ENCODE results near the gene HAUS3. TPM values are rescaled to one million over a fixed set of nuclear protein-coding genes. Genes with fewer than 3 reads are reported as not detected.
A peak's percentile ranks its signal among the peaks of the same experiment; 100 is the strongest.

Gene HAUS3
- total and polyA plus RNA-seq, 4 donors = 5.6 to 21.0 (median 12.1) TPM

DNA sequence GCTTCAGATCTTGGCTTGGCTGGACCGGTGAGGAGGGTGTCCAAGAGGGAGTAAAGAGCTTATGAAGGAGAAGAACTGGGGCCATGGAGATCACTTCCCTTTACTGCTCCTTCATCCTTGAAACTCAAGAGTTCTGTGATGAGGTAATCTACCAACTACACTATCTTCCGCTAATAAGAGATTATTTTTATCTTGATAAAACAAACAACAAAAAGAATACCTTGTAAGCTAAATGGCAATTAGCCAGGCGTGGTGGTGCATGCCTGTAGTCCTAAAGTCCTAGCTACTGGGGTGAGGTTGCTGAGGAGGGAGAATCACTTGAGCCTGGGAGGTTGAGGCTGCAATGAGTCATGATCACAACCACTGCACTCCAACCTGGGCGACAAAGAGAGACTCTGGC, 47.4 kb downstream of the HAUS3 start:
- no peaks in the 10 kb centered on the region for H3K27me3 ChIP-seq (ENCODE audit: control insufficient read depth in 3 of 3, insufficient read depth in 3 of 3, low read length in 2 of 3)
- no peak overlapping the region for H3K9ac ChIP-seq (ENCODE audit: insufficient read depth in 1 of 2, low read length in 2 of 2)
- H3K4me1 ChIP-seq (ENCODE audit: control insufficient read depth in 5 of 5, insufficient read depth in 5 of 5, low read length in 5 of 5) = no peaks in the 10 kb centered on the region
- no peak for ATAC-seq (ENCODE audit: insufficient read depth, low FRiP score)
- DNase-seq = no peak
- TF ChIP-seq, protein P1, sequence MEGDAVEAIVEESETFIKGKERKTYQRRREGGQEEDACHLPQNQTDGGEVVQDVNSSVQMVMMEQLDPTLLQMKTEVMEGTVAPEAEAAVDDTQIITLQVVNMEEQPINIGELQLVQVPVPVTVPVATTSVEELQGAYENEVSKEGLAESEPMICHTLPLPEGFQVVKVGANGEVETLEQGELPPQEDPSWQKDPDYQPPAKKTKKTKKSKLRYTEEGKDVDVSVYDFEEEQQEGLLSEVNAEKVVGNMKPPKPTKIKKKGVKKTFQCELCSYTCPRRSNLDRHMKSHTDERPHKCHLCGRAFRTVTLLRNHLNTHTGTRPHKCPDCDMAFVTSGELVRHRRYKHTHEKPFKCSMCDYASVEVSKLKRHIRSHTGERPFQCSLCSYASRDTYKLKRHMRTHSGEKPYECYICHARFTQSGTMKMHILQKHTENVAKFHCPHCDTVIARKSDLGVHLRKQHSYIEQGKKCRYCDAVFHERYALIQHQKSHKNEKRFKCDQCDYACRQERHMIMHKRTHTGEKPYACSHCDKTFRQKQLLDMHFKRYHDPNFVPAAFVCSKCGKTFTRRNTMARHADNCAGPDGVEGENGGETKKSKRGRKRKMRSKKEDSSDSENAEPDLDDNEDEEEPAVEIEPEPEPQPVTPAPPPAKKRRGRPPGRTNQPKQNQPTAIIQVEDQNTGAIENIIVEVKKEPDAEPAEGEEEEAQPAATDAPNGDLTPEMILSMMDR (IDR thresholded peaks at IDR 0.05; ENCODE audit: control extremely low read depth, extremely low read depth) = no peak
- H3K36me3 ChIP-seq (ENCODE audit: control insufficient read depth in 4 of 4, insufficient read depth in 4 of 4, low read length in 4 of 4) = peaks cover 0 to 2% (median 0%) of the 10 kb centered on the region in 4 donors
- WGBS, 2 donors = 79 to 86% methylated on average over 4 of the region's 4 CpGs
- H3K9me3 ChIP-seq (ENCODE audit: control insufficient read depth in 4 of 4, insufficient read depth in 3 of 4, low read length in 3 of 4) = no peaks in the 10 kb centered on the region
- no peak overlapping the region for H3K4me3 ChIP-seq
- no peak overlapping the region for H3K27ac ChIP-seq (ENCODE audit: low read depth in 1 of 2, low read length in 1 of 2)

DNA sequence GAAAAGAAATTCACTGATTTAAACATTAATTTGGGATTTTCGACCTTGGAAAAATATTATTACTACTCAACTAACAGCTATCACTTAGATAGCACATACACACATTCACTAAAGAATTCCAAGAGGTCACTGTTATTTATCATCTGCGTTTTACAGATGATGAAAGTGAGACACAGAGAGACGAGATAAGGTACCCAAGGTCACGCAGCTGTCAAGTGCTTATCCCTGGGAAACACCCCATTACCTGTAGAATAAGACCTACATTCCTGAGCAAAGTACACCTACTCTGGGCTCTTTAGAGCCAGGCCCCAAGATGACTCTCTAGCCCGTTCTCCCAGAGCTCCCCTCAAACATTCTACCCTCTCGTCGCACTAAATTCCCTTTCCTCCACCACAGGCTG, 48.6 kb downstream of the HAUS3 start:
- DNase-seq (no peak), ATAC-seq (ENCODE audit: insufficient read depth, low FRiP score) (no peak)
- no peak overlapping the region for H3K27ac ChIP-seq (ENCODE audit: low read depth in 1 of 2, low read length in 1 of 2)
- TF ChIP-seq, protein P1 (IDR thresholded peaks at IDR 0.05; ENCODE audit: control extremely low read depth, extremely low read depth) = no peak
- 72 to 83% methylated on average over 7 of the region's 7 CpGs for WGBS, 2 donors
- peaks cover 0 to 2% (median 0%) of the 10 kb centered on the region in 4 donors for H3K36me3 ChIP-seq (ENCODE audit: control insufficient read depth in 4 of 4, insufficient read depth in 4 of 4, low read length in 4 of 4)
- H3K27me3 ChIP-seq (ENCODE audit: control insufficient read depth in 3 of 3, insufficient read depth in 3 of 3, low read length in 2 of 3) = no peaks in the 10 kb centered on the region
- no peaks in the 10 kb centered on the region for H3K4me1 ChIP-seq (ENCODE audit: control insufficient read depth in 5 of 5, insufficient read depth in 5 of 5, low read length in 5 of 5)
- H3K4me3 ChIP-seq = no peak overlapping the region
- H3K9me3 ChIP-seq (ENCODE audit: control insufficient read depth in 4 of 4, insufficient read depth in 3 of 4, low read length in 3 of 4) = no peaks in the 10 kb centered on the region
- no peak overlapping the region for H3K9ac ChIP-seq (ENCODE audit: insufficient read depth in 1 of 2, low read length in 2 of 2)

DNA sequence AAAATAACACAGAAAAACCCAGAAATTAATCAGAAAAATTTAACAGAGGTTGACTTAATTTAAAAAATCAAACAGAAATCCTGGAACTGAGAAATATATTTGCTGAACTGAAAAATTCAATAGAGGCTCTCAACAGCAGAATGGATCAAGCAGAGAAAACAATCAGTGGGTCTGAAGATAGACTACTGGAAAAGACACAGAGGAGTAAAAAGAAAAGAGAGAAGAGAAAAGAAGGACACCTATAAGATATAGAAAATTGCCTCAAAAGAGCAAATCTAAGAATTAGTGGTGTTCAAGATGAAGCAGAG, 55.1 kb downstream of the HAUS3 start:
- H3K27ac ChIP-seq (ENCODE audit: low read depth in 1 of 2, low read length in 1 of 2) = no peak overlapping the region
- ATAC-seq (ENCODE audit: insufficient read depth, low FRiP score) = no peak
- no peaks in the 10 kb centered on the region for H3K27me3 ChIP-seq (ENCODE audit: control insufficient read depth in 3 of 3, insufficient read depth in 3 of 3, low read length in 2 of 3)
- no peak overlapping the region for H3K9ac ChIP-seq (ENCODE audit: insufficient read depth in 1 of 2, low read length in 2 of 2)
- DNase-seq = no peak
- peaks cover 0 to 3% (median 0%) of the 10 kb centered on the region in 4 donors for H3K9me3 ChIP-seq (ENCODE audit: control insufficient read depth in 4 of 4, insufficient read depth in 3 of 4, low read length in 3 of 4)
- no peaks in the 10 kb centered on the region for H3K36me3 ChIP-seq (ENCODE audit: control insufficient read depth in 4 of 4, insufficient read depth in 4 of 4, low read length in 4 of 4)
- H3K4me1 ChIP-seq (ENCODE audit: control insufficient read depth in 5 of 5, insufficient read depth in 5 of 5, low read length in 5 of 5) = no peaks in the 10 kb centered on the region
- no peak overlapping the region for H3K4me3 ChIP-seq
- TF ChIP-seq, protein P1 (IDR thresholded peaks at IDR 0.05; ENCODE audit: control extremely low read depth, extremely low read depth) = no peak

DNA sequence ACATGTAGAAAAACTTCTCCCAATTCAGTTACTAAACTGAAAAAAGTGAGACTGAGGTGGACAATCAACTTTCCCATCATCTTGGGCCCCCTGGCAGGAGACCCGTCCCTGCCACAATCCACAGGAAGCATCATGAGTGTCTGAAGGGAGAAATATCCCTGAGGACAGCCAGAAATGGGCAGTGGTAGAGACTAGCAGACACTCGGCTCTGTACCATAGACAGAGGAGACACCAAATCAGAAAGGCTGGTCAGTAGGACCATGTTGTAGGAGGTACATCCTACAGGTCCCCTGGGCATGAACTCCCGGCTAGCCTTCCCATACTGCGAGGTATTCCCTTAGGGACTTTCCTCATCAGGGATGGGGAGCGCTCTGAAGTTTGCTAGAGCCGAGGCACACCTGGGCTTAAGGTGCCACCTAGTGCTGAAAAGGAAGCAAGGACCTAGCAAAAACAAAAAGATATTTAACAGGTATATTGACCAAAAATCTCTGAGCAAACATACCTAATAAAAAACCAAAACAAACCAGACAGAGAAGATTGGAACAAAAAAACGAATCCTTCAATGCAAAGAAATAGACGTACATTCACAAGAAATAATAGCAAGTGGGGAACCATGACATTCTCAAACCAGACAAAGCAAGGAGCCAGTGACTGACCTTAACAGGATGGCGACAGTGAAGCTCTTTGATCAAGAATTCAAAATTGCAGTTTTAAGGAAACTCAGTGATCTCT, 55.6 kb downstream of the HAUS3 start:
- H3K36me3 ChIP-seq (ENCODE audit: control insufficient read depth in 4 of 4, insufficient read depth in 4 of 4, low read length in 4 of 4) = no peaks in the 10 kb centered on the region
- no peaks in the 10 kb centered on the region for H3K4me1 ChIP-seq (ENCODE audit: control insufficient read depth in 5 of 5, insufficient read depth in 5 of 5, low read length in 5 of 5)
- no peak overlapping the region for H3K9ac ChIP-seq (ENCODE audit: insufficient read depth in 1 of 2, low read length in 2 of 2)
- no peak overlapping the region for H3K27ac ChIP-seq (ENCODE audit: low read depth in 1 of 2, low read length in 1 of 2)
- H3K9me3 ChIP-seq (ENCODE audit: control insufficient read depth in 4 of 4, insufficient read depth in 3 of 4, low read length in 3 of 4) = peaks cover 0 to 3% (median 0%) of the 10 kb centered on the region in 4 donors
- TF ChIP-seq, protein P1 (IDR thresholded peaks at IDR 0.05; ENCODE audit: control extremely low read depth, extremely low read depth) = no peak
- no peak for ATAC-seq (ENCODE audit: insufficient read depth, low FRiP score)
- no peak overlapping the region for H3K4me3 ChIP-seq
- 63 to 64% methylated on average over 9 of the region's 9 CpGs for WGBS, 2 donors
- H3K27me3 ChIP-seq (ENCODE audit: control insufficient read depth in 3 of 3, insufficient read depth in 3 of 3, low read length in 2 of 3) = no peaks in the 10 kb centered on the region
- DNase-seq = peak in 2 of 3 donors; percentile 17 to 25
